ENCODE results near the gene SOWAHC. TPM values are rescaled to one million over a fixed set of nuclear protein-coding genes. Genes with fewer than 3 reads are reported as not detected.

Gene SOWAHC
- polyA plus RNA-seq, 1 donor from 2014 or later = 5.8 TPM

DNA sequence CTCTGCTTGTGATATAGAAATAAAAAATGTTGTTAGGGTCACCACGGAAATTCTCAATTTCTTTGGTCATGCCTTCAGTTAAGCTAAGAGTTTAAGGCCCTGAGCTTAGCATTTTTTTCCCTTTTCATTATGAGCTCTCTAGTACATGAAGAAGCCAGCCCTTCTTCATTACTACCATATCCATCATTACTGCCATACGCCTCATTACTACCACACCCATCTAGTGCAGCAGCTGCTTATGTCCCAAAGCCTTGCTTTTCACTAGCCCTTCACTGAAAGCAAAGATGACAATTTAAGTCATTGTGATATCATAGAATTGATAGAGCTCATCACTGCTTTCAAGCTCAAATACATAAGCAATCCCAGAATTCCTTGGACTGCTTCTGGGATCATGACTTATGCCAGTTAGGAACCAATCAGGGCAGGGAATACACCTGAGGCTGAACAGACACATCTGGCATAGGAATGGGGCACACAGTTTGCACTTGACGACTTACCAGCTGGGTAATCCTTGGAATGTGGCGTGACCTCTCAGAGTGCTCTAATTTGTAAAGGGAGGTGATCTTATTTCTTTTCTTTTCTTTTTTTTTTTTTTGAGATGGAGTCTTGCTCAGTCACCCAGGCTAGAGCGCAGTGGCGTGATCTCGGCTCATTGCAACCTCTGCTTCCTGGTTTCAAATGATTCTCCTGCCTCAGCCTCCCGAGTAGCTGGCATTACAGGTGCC, 40.3 kb downstream of the SOWAHC start:
- Histone ChIP-seq H3K4me3 (ENCODE audit: low read length) (no peak overlapping the region), H3K9ac (ENCODE audit: low read length) (no peak overlapping the region), H3K27ac (ENCODE audit: low read length) (no peak overlapping the region), H3K4me2 (ENCODE audit: low read length) (no peak overlapping the region), H3K9me2 (ENCODE audit: insufficient read depth, low read length) (no peaks in the 10 kb centered on the region), H3F3A (ENCODE audit: insufficient read depth, low read length, poor library complexity, severe bottlenecking) (no peaks in the 10 kb centered on the region), H3K36me3 (ENCODE audit: insufficient read depth, low read length) (no peaks in the 10 kb centered on the region), H3K27me3 (ENCODE audit: insufficient read depth, low read depth, low read length) (no peaks in the 10 kb centered on the region), H2AFZ (ENCODE audit: low read depth, low read length) (no peak overlapping the region), H3K9me3 (ENCODE audit: low read length) (no peaks in the 10 kb centered on the region), H3K79me2 (replicated peaks; ENCODE audit: insufficient read depth, low read length) (no peaks in the 10 kb centered on the region), H4K20me1 (ENCODE audit: insufficient read depth) (no peaks in the 10 kb centered on the region)
- no peak for TF ChIP-seq RAD21 (conservative IDR thresholded peaks at IDR 0.05)

DNA sequence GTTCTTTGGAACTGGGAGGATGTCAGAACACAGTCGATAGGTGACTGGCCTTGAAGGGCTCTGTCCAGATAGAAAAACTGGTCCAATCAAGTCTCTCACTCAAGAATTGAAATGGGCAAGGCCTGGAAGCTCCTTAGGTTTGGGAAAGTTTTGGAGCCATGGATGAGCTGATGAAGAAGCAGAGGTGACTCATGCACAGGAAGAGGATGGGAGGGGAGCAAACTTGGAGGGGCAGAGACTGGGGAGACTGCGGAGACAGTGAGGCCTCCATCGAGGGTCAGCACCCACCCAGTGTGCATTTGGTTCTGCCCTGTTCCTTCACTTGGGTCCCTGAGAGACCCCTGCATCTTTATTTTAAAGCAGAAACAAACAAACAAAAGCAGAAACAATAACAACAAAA, 41.1 kb downstream of the SOWAHC start:
- no peak overlapping the region for H3K4me3 ChIP-seq (ENCODE audit: low read length)
- no peaks in the 10 kb centered on the region for H3K79me2 ChIP-seq (replicated peaks; ENCODE audit: insufficient read depth, low read length)
- H3K9me2 ChIP-seq (ENCODE audit: insufficient read depth, low read length) = no peaks in the 10 kb centered on the region
- no peak overlapping the region for H3K9ac ChIP-seq (ENCODE audit: low read length)
- no peaks in the 10 kb centered on the region for H3K36me3 ChIP-seq (ENCODE audit: insufficient read depth, low read length)
- no peaks in the 10 kb centered on the region for H3F3A ChIP-seq (ENCODE audit: insufficient read depth, low read length, poor library complexity, severe bottlenecking)
- TF ChIP-seq EP300 (conservative IDR thresholded peaks at IDR 0.05; ENCODE audit: poor library complexity, severe bottlenecking) = no peak
- TF ChIP-seq TAF1 (IDR thresholded peaks at IDR 0.05; ENCODE audit: low read depth) = no peak
- no peak for TF ChIP-seq RAD21 (conservative IDR thresholded peaks at IDR 0.05)
- no peak for TF ChIP-seq EZH2 (IDR thresholded peaks at IDR 0.05; ENCODE audit: borderline replicate concordance, insufficient read depth, low read length, poor library complexity, severe bottlenecking)
- TF ChIP-seq POLR2AphosphoS5 (IDR thresholded peaks at IDR 0.05) = no peak
- TF ChIP-seq, protein P1, sequence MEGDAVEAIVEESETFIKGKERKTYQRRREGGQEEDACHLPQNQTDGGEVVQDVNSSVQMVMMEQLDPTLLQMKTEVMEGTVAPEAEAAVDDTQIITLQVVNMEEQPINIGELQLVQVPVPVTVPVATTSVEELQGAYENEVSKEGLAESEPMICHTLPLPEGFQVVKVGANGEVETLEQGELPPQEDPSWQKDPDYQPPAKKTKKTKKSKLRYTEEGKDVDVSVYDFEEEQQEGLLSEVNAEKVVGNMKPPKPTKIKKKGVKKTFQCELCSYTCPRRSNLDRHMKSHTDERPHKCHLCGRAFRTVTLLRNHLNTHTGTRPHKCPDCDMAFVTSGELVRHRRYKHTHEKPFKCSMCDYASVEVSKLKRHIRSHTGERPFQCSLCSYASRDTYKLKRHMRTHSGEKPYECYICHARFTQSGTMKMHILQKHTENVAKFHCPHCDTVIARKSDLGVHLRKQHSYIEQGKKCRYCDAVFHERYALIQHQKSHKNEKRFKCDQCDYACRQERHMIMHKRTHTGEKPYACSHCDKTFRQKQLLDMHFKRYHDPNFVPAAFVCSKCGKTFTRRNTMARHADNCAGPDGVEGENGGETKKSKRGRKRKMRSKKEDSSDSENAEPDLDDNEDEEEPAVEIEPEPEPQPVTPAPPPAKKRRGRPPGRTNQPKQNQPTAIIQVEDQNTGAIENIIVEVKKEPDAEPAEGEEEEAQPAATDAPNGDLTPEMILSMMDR (IDR thresholded peaks at IDR 0.05; ENCODE audit: poor library complexity, severe bottlenecking) = no peak
- TF ChIP-seq MXI1 (conservative IDR thresholded peaks at IDR 0.05; ENCODE audit: poor library complexity, severe bottlenecking) = no peak
- TF ChIP-seq, protein P2, sequence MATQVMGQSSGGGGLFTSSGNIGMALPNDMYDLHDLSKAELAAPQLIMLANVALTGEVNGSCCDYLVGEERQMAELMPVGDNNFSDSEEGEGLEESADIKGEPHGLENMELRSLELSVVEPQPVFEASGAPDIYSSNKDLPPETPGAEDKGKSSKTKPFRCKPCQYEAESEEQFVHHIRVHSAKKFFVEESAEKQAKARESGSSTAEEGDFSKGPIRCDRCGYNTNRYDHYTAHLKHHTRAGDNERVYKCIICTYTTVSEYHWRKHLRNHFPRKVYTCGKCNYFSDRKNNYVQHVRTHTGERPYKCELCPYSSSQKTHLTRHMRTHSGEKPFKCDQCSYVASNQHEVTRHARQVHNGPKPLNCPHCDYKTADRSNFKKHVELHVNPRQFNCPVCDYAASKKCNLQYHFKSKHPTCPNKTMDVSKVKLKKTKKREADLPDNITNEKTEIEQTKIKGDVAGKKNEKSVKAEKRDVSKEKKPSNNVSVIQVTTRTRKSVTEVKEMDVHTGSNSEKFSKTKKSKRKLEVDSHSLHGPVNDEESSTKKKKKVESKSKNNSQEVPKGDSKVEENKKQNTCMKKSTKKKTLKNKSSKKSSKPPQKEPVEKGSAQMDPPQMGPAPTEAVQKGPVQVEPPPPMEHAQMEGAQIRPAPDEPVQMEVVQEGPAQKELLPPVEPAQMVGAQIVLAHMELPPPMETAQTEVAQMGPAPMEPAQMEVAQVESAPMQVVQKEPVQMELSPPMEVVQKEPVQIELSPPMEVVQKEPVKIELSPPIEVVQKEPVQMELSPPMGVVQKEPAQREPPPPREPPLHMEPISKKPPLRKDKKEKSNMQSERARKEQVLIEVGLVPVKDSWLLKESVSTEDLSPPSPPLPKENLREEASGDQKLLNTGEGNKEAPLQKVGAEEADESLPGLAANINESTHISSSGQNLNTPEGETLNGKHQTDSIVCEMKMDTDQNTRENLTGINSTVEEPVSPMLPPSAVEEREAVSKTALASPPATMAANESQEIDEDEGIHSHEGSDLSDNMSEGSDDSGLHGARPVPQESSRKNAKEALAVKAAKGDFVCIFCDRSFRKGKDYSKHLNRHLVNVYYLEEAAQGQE (IDR thresholded peaks at IDR 0.05; ENCODE audit: borderline replicate concordance) = no peak
- TF ChIP-seq SMC3 (conservative IDR thresholded peaks at IDR 0.05; ENCODE audit: poor library complexity) = no peak
- H4K20me1 ChIP-seq (ENCODE audit: insufficient read depth) = no peaks in the 10 kb centered on the region
- no peak overlapping the region for H3K27ac ChIP-seq (ENCODE audit: low read length)
- no peak overlapping the region for H2AFZ ChIP-seq (ENCODE audit: low read depth, low read length)
- H3K4me2 ChIP-seq (ENCODE audit: low read length) = no peak overlapping the region
- no peaks in the 10 kb centered on the region for H3K9me3 ChIP-seq (ENCODE audit: low read length)
- no peaks in the 10 kb centered on the region for H3K27me3 ChIP-seq (ENCODE audit: insufficient read depth, low read depth, low read length)
